Ovary (tissue), 9 donors: ENCODE results near the gene WDR31. TPM values are rescaled to one million over a fixed set of nuclear protein-coding genes. Genes with fewer than 3 reads are reported as not detected.

Source experiments
- DNase-seq, 5 donors: peaks; one replicate each; pipeline ENCODE4 v3.0.0-alpha.2; 2019 to 2020
- H3K27ac ChIP-seq, 2 donors: fragments of 200-600 bp; one replicate each; pipeline versions ENCODE4 v1.5.1 to v1.8.0; 2019 to 2022
- H3K27me3 ChIP-seq: fragments of 200-600 bp; one replicate; pipeline ENCODE4 v1.8.0; 2022
- H3K36me3 ChIP-seq: fragments of 200-600 bp; sonication (generic); one replicate; pipeline ENCODE4 v1.5.1; 2019
- H3K4me1 ChIP-seq: one replicate; pipeline ENCODE4 v1.8.1; 2013; ENCODE audit warnings: mild to moderate bottlenecking, moderate library complexity; ENCODE audit not compliant: insufficient read depth
- H3K4me3 ChIP-seq: fragments of 200-600 bp; sonication (generic); one replicate; pipeline ENCODE4 v1.5.1; 2017
- H3K9me3 ChIP-seq, 2 donors: fragments of 200-600 bp in 1 of 2; sonication (generic) in 1 of 2; one replicate each; pipeline versions ENCODE4 v1.5.1 to v1.8.1; 2013 to 2019; ENCODE audit warnings: mild to moderate bottlenecking in 1 of 2, moderate library complexity in 1 of 2
- EP300 ChIP-seq: sonication (generic); formaldehyde crosslinking; IDR thresholded peaks from one replicate; pipeline ENCODE4 v1.6.1; 2017; ENCODE audit warnings: antibody characterized with exemption
- POLR2A ChIP-seq: fragments of 450-650 bp; IDR thresholded peaks from one replicate; pipeline ENCODE4 v1.6.1; 2017; ENCODE audit warnings: antibody characterized with exemption, mild to moderate bottlenecking, moderate library complexity
- WGBS, 3 donors: extraction: QIAGEN DNeasy Blood & Tissue Kit in 1 of 3; methylation state at CpG; one replicate each; pipeline versions ENCODE4 v1.1.5 to v1.1.7; 2013 to 2017; 5-methylcytosine and 5-hydroxymethylcytosine counted together
- intact Hi-C, 4 donors: fragments of 100-400 bp; cut with DNase I; formaldehyde crosslinking; loops; one replicate each; pipeline versions ENCODE4 v1.11.0 to v1.15.1; 2022 to 2023
- polyA plus RNA-seq, 2 donors: library from polyadenylated mRNA; stranded (reverse); fragments of 200-250 nt in 1 of 2; fragments of 350-450 nt in 1 of 2; fragmentation: Illumina TruSeq in 1 of 2; extraction: RNeasy Lipid Tissue Mini Kit (QIAGEN cat#74804) in 1 of 2; gene quantifications; one replicate each; pipeline ENCODE4 v1.2.3, GENCODE V29; 2013 to 2014
- total RNA-seq, 7 donors: library from RNA; depleted of rRNA in 2 of 7; stranded (reverse); fragments of >200 nt in 2 of 7; fragmentation: NEBNext Ultra II Directional in 3 of 7; extraction: Animal tissue kit (Norgen Biotek cat#: 25700) in 3 of 7; gene quantifications; one replicate each; pipeline versions ENCODE4 v1.1.0 to v1.2.4, GENCODE V29; 2016 to 2023
- TF ChIP-seq, protein P1 (sequence below), 3 donors: fragments of 450-650 bp in 2 of 3; fragments of 200-600 bp in 1 of 3; IDR thresholded peaks; one replicate each; pipeline versions ENCODE4 v1.5.1 to v1.8.0; 2016 to 2022; ENCODE audit warnings: antibody characterized with exemption in 3 of 3, mild to moderate bottlenecking in 1 of 3
- donor health status: DM: no; HTN: no; CAD: no; lungs with moderate emphysema.
- donor health status: DM: no; HTN: no; CAD: no.
- donor health status: Bipolar disorder and iron deficiency.
- donor health status: DM: yes; HTN: yes; CAD: no.
- donor health status: DM: no; HTN: no; CAD: no.
- donor health status: DM: yes; HTN: yes; CAD: no.

The WDR31 gene
- total and polyA plus RNA-seq, 9 donors: 1.7 to 5.3 (median 3.4) TPM

GRCh38 chr9:113322671-113323070 lies 17.4 kb downstream of the WDR31 start:
- WGBS, 3 donors: 79 to 84% (median 82%) methylated on average over 6 of the region's 6 CpGs
- Histone ChIP-seq H3K27ac (no peak overlapping the region), H3K4me3 (no peak overlapping the region), H3K27me3 (no peaks in the 10 kb centered on the region), H3K36me3 (no peaks in the 10 kb centered on the region), H3K9me3 (no peaks in the 10 kb centered on the region), H3K4me1 (no peaks in the 10 kb centered on the region)
- DNase-seq: no peak
- intact Hi-C loops: no loop called here
- no peak for TF ChIP-seq POLR2A
- TF ChIP-seq EP300: no peak
- TF ChIP-seq, protein P1, sequence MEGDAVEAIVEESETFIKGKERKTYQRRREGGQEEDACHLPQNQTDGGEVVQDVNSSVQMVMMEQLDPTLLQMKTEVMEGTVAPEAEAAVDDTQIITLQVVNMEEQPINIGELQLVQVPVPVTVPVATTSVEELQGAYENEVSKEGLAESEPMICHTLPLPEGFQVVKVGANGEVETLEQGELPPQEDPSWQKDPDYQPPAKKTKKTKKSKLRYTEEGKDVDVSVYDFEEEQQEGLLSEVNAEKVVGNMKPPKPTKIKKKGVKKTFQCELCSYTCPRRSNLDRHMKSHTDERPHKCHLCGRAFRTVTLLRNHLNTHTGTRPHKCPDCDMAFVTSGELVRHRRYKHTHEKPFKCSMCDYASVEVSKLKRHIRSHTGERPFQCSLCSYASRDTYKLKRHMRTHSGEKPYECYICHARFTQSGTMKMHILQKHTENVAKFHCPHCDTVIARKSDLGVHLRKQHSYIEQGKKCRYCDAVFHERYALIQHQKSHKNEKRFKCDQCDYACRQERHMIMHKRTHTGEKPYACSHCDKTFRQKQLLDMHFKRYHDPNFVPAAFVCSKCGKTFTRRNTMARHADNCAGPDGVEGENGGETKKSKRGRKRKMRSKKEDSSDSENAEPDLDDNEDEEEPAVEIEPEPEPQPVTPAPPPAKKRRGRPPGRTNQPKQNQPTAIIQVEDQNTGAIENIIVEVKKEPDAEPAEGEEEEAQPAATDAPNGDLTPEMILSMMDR (IDR thresholded peaks at IDR 0.05): no peak

GRCh38 chr9:113320051-113320450 lies 20.0 kb downstream of the WDR31 start:
- Histone ChIP-seq H3K27me3 (no peaks in the 10 kb centered on the region), H3K9me3 (no peaks in the 10 kb centered on the region), H3K4me3 (no peak overlapping the region), H3K36me3 (no peaks in the 10 kb centered on the region), H3K27ac (no peak overlapping the region), H3K4me1 (no peaks in the 10 kb centered on the region)
- 92 to 96% (median 92%) methylated on average over 3 of the region's 3 CpGs for WGBS, 3 donors
- TF ChIP-seq POLR2A: no peak
- TF ChIP-seq, protein P1 (IDR thresholded peaks at IDR 0.05): no peak
- TF ChIP-seq EP300: no peak
- intact Hi-C loops: no loop called here
- no peak for DNase-seq

- Histone ChIP-seq H3K36me3 (no peaks in the 10 kb centered on the region), H3K27ac (no peak overlapping the region), H3K4me1 (no peaks in the 10 kb centered on the region), H3K4me3 (no peak overlapping the region), H3K27me3 (no peaks in the 10 kb centered on the region), H3K9me3 (no peaks in the 10 kb centered on the region)
- no peak for DNase-seq
- 88 to 97% (median 93%) methylated on average over 2 of the region's 2 CpGs for WGBS, 3 donors
- intact Hi-C loops: no loop called here
- TF ChIP-seq, protein P1 (IDR thresholded peaks at IDR 0.05): no peak
- TF ChIP-seq POLR2A (no peak), EP300 (no peak)
Observed at GRCh38 chr9:113319054-113319453, 21.0 kb downstream of the WDR31 start.

GRCh38 chr9:113317777-113318176 lies 22.3 kb downstream of the WDR31 start:
- intact Hi-C loops: no loop called here
- H3K27me3 ChIP-seq: no peaks in the 10 kb centered on the region
- H3K4me3 ChIP-seq: no peak overlapping the region
- WGBS, 3 donors: 33 to 46% (median 42%) methylated on average over 2 of the region's 2 CpGs
- H3K4me1 ChIP-seq: no peaks in the 10 kb centered on the region
- DNase-seq: no peak
- no peaks in the 10 kb centered on the region for H3K9me3 ChIP-seq
- H3K36me3 ChIP-seq: no peaks in the 10 kb centered on the region
- H3K27ac ChIP-seq: no peak overlapping the region
- TF ChIP-seq POLR2A: no peak
- TF ChIP-seq, protein P1 (IDR thresholded peaks at IDR 0.05): no peak

DNA sequence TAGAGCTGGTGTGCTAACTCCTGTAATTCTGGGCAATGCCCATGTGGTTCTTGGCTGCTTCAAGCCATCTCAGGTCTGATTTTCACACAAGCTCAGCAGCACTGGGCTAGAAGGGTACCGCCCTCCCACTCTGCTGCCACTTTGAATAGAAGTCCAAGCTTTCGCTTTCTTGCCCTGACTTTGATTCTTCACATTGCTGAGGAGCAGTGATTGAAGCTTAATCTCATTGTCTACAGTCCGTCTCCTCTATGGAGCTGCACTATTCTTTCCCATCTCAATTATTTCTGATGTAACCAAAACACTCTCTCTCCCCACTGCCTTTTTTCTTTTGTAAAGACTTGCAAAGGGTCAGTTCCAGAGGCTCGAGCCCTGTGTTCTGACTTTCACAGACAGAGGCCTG lies 24.0 kb downstream of the WDR31 start:
- DNase-seq: no peak
- Histone ChIP-seq H3K27ac (no peak overlapping the region), H3K36me3 (no peaks in the 10 kb centered on the region), H3K9me3 (no peaks in the 10 kb centered on the region), H3K27me3 (no peaks in the 10 kb centered on the region), H3K4me1 (no peaks in the 10 kb centered on the region), H3K4me3 (no peak overlapping the region)
- 91 to 95% (median 93%) methylated on average over 4 of the region's 4 CpGs for WGBS, 3 donors
- intact Hi-C loops: no loop called here
- TF ChIP-seq EP300 (no peak), POLR2A (no peak)
- TF ChIP-seq, protein P1 (IDR thresholded peaks at IDR 0.05): no peak
